ENCODE data around the gene MAT2B. TPM values are rescaled to one million over a fixed set of nuclear protein-coding genes. Genes with fewer than 3 reads are reported as not detected.
"Not testable (repeated sequence)": the region's sequence is repeated elsewhere in the genome, so short reads cannot be mapped to it uniquely, and the experiment has no call there.

MAT2B gene
- total RNA-seq, 1 donor from 2014 or later = 69.2 TPM

DNA sequence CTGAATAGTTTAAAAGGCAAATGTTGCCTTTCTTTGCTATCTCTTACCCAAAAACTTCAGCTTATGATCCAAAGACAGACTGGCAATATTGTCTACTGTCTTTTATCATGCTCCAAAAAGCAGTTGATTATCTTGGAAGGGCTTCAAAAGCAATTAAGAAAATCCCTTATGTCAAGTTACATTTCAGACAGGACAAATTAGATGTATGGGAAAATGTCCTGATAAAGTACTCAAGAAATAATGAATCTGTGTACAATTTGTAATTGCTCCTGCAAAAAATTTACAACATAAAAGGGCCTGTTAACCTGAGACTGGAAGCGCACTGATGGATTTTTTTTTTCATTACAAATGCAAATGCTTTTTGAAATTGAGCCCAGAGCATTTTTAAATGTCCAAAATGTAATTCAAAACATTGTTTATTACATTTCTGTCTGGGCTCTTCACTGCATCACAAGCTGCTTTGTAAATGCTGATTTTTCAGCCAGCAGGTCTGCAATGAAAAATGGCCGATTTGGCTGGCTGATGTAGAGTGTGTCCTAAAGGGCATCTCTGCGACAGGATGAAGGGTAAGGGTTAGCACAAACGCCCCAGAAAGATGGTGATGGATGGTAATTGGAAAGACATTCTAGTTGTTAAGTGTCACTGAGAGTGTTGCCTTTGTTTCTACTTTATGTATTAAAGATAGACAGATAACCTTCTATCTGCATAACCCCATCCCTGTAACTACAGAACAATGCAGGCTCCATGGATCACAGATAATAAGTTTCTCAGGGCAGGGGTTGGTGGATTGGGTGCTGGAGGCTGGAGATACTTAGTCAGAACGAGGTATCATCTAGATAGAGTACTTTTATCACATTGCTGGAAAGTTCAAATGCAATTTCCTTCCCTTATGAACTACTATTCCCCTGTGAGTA lies 27.0 kb downstream of the MAT2B start:
- no peaks in the 10 kb centered on the region for H3K27me3 ChIP-seq (ENCODE audit: low read depth)
- H3K4me1 ChIP-seq = peaks cover 26% of the 10 kb centered on the region
- DNase-seq = no peak
- TF ChIP-seq, protein P1, sequence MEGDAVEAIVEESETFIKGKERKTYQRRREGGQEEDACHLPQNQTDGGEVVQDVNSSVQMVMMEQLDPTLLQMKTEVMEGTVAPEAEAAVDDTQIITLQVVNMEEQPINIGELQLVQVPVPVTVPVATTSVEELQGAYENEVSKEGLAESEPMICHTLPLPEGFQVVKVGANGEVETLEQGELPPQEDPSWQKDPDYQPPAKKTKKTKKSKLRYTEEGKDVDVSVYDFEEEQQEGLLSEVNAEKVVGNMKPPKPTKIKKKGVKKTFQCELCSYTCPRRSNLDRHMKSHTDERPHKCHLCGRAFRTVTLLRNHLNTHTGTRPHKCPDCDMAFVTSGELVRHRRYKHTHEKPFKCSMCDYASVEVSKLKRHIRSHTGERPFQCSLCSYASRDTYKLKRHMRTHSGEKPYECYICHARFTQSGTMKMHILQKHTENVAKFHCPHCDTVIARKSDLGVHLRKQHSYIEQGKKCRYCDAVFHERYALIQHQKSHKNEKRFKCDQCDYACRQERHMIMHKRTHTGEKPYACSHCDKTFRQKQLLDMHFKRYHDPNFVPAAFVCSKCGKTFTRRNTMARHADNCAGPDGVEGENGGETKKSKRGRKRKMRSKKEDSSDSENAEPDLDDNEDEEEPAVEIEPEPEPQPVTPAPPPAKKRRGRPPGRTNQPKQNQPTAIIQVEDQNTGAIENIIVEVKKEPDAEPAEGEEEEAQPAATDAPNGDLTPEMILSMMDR (IDR thresholded peaks at IDR 0.05; ENCODE audit: borderline replicate concordance) = no peak
- intact Hi-C loops (cut with micrococcal nuclease) = no loop called here
- no peak overlapping the region for H3K4me3 ChIP-seq
- no peak overlapping the region for H3K27ac ChIP-seq (replicated peaks)
- H3K36me3 ChIP-seq = no peaks in the 10 kb centered on the region
- H3K9me3 ChIP-seq (replicated peaks) = no peaks in the 10 kb centered on the region

DNA sequence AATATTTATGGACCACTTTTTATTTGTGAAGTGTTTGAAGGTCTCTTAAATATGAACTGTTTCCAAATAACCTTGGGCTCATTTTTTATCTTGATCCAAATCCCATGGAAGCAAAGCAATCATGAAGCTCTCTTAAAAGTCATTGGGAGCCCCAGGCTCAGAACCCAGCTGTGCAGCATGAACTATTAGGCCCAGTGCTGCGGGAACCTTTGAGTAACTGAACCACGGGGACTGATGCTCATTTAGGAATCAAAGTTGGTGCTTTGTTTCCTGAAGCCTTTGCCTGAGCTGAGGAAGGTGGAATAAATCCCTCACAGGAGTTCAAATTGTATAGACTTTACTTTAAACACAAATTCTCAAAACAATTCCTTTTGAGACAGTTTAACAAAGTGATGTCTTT lies 27.8 kb downstream of the MAT2B start:
- no peaks in the 10 kb centered on the region for H3K36me3 ChIP-seq
- intact Hi-C loops (cut with micrococcal nuclease) = no loop called here

DNA sequence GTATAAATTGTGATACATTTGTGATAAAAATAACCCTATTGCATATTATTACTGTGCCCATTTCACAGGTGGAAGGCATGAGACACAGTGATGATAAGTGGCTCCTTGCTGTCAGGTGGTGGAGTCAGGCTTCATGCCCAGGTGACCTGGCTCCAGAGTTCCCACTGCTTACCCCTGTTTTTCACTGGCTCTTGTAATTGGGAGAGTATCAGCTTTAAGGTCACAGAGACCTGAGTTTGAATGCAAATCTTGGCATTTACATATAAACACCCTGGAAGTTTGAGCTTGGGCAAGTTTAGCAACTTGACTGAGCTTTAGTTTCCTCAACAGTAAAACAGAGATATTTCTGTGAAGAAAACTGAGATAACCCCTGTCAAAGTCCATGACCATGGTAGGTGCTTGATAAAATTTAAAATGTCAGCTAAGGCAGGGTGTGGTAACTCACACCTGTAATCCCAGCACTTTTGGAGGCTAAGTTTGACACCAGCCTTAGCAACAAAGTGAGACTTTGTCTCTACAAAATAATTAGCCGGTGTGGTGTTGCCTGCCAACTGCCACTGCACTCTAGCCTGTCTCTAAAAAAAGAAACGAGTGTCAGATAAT lies 29.2 kb downstream of the MAT2B start:
- DNase-seq = no peak

More for the DNA sequence above, 27.8 kb downstream of the MAT2B start:
- no peak overlapping the region for H3K4me3 ChIP-seq
- peaks cover 26% of the 10 kb centered on the region for H3K4me1 ChIP-seq
- DNase-seq = no peak
- TF ChIP-seq, protein P1 (IDR thresholded peaks at IDR 0.05; ENCODE audit: borderline replicate concordance) = no peak
- no peak overlapping the region for H3K27ac ChIP-seq (replicated peaks)
- no peaks in the 10 kb centered on the region for H3K9me3 ChIP-seq (replicated peaks)
- H3K27me3 ChIP-seq (ENCODE audit: low read depth) = no peaks in the 10 kb centered on the region

DNA sequence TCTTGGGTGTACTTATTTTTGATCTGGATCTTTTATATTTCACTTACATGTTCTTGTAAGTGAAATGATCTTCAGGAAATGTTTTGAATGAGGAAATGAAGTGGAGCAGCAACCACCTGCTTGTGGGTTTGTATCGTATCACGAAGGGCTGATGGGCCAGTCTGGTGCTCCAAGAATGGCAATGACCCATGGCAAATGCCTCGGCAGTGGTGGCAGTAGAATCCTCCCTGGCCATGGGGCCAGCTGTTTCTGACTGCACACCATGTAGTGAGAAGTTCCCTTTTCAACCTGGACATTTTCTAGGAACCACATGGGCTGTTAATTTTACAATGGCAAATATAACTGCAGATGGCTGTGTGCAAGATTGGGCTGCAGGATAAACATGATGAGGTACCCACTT lies 29.9 kb downstream of the MAT2B start:
- peak overlapping the region; percentile 64 for H3K27ac ChIP-seq (replicated peaks)
- DNase-seq = no peak
- H3K9me3 ChIP-seq (replicated peaks) = no peaks in the 10 kb centered on the region
- no peaks in the 10 kb centered on the region for H3K36me3 ChIP-seq
- intact Hi-C loops (cut with micrococcal nuclease) = no loop called here
- H3K27me3 ChIP-seq (ENCODE audit: low read depth) = no peaks in the 10 kb centered on the region
- H3K4me3 ChIP-seq = no peak overlapping the region
- TF ChIP-seq, protein P1 (IDR thresholded peaks at IDR 0.05; ENCODE audit: borderline replicate concordance) = no peak
- H3K4me1 ChIP-seq = peaks cover 16% of the 10 kb centered on the region

More for the DNA sequence above, 29.2 kb downstream of the MAT2B start:
- H3K4me3 ChIP-seq = no peak overlapping the region
- TF ChIP-seq, protein P1 (IDR thresholded peaks at IDR 0.05; ENCODE audit: borderline replicate concordance) = no peak
- H3K9me3 ChIP-seq (replicated peaks) = no peaks in the 10 kb centered on the region
- H3K4me1 ChIP-seq = peaks cover 23% of the 10 kb centered on the region
- intact Hi-C loops (cut with micrococcal nuclease) = no loop called here
- H3K27me3 ChIP-seq (ENCODE audit: low read depth) = no peaks in the 10 kb centered on the region
- H3K36me3 ChIP-seq = no peaks in the 10 kb centered on the region
- peak overlapping the region; percentile 64 for H3K27ac ChIP-seq (replicated peaks)

DNA sequence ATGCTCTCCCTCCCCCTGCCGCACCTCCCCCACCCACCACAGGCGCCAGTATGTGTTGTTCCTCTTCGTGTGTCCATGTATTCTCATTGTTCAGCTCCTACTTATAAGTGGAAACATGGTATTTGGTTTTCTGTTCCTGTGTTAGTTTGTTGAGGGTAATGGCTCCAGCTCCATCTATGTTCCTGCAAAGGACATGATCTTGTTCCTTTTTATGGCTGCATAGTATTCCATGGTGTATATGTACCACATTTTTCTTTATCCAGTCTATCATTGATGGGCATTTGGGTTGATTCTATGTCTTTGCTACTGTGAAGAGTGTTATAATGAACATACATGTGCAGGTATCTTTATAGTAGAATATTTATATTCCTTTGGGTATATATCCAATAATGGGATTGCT lies 31.0 kb downstream of the MAT2B start:
- peaks cover 14% of the 10 kb centered on the region for H3K4me1 ChIP-seq
- H3K27ac ChIP-seq (replicated peaks); H3K4me3 ChIP-seq; H3K27me3 ChIP-seq (ENCODE audit: low read depth); intact Hi-C loops (cut with micrococcal nuclease); H3K36me3 ChIP-seq; DNase-seq; H3K9me3 ChIP-seq (replicated peaks): not testable (repeated sequence)

DNA sequence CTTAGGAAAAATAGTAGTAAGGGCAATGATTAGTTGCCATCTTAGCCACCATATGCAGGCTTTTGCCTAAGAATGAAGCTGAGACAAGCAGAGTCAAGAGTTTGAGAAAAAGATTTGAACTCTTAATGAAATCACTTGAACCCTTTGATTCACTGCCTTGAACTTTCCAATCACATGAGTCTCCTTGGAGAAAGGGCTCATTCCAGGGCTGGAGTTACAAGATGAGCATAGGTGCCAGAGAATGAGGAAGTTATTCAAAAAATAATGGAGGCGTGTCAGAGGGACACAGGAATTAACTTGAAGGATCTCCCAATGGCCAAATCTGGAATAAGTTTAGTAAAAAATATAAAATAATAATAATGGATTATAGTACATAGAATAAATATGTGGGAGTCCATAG lies 35.3 kb downstream of the MAT2B start:
- Histone ChIP-seq H3K9me3 (replicated peaks) (no peaks in the 10 kb centered on the region), H3K27ac (replicated peaks) (no peak overlapping the region), H3K4me1 (no peaks in the 10 kb centered on the region), H3K36me3 (no peaks in the 10 kb centered on the region), H3K27me3 (ENCODE audit: low read depth) (peaks cover 5% of the 10 kb centered on the region), H3K4me3 (no peak overlapping the region)
- DNase-seq = no peak
- intact Hi-C loops (cut with micrococcal nuclease) = no loop called here
- TF ChIP-seq, protein P1 (IDR thresholded peaks at IDR 0.05; ENCODE audit: borderline replicate concordance) = no peak
